GM12878 (cell line): ENCODE results near the gene AMPD3.

ENCODE experiments used
- BHLHE40 ChIP-seq, 2 experiments: fragments of 450-650 bp in 1 of 2; IDR thresholded peaks; 2 replicates each; pipeline ENCODE4 v1.6.1; 2011 to 2017; ENCODE audit warnings: low read depth in 2 of 2, borderline replicate concordance in 1 of 2, improper control_type of control experiment in 1 of 2, low read length in 1 of 2, mild to moderate bottlenecking in 1 of 2
- CTCF ChIP-seq, 3 experiments: IDR thresholded peaks in 2 of 3; conservative IDR thresholded peaks in 1 of 3; 2 replicates each; pipeline ENCODE4 v1.5.1; 2011; ENCODE audit warnings: low read depth in 3 of 3, low read length in 3 of 3, mild to moderate bottlenecking in 3 of 3, control low read depth in 2 of 3, moderate library complexity in 2 of 3, inconsistent platforms in 1 of 3, mixed read lengths in 1 of 3; ENCODE audit not compliant: control insufficient read depth in 2 of 3, insufficient read depth in 1 of 3; ENCODE audit errors: extremely low read depth in 1 of 3
- POLR2A ChIP-seq: IDR thresholded peaks from 2 replicates; pipeline ENCODE4 v1.6.1; 2011; ENCODE audit warnings: low read depth, mild to moderate bottlenecking, low read length
- REST ChIP-seq: IDR thresholded peaks from 2 replicates; pipeline ENCODE4 v1.6.1; 2012; ENCODE audit warnings: mild to moderate bottlenecking, low read depth, low read length
- ZNF24 ChIP-seq: fragments of 450-650 bp; IDR thresholded peaks from 2 replicates; pipeline ENCODE4 v1.6.1; 2017; ENCODE audit warnings: antibody characterized with exemption, mild to moderate bottlenecking

DNA sequence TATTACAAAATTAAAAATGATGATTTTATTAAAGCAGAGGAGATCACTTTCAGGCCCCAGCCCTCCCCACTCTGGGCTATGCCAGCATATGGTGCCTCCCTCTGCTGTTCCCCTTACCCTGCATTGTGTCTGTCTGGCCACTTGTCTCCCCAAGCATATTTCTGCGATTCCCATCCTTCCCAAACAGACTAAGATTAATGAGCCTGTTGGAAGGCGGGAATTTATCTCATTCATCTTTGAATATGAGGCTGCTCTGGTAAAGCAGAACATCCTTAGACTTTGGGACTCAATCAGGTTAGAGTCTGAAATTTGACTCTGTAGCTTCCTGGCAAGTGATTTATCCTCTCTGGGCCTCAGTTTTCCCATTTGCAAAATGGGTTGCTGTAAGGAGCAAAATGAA is 25.7 kb downstream of the AMPD3 start:
- TF ChIP-seq POLR2A, result no peak
- no peak for TF ChIP-seq BHLHE40 (IDR thresholded peaks at IDR 0.05; ENCODE audit: borderline replicate concordance in 1 of 2, low read depth in 2 of 2, low read length in 1 of 2)
- no peak for TF ChIP-seq ZNF24
- TF ChIP-seq REST, result no peak
- no peak for TF ChIP-seq CTCF (IDR thresholded peaks at IDR 0.05 in 2 of 3, conservative IDR thresholded peaks at IDR 0.05 in 1 of 3; ENCODE audit: control insufficient read depth in 2 of 3, extremely low read depth in 1 of 3, insufficient read depth in 1 of 3, low read depth in 3 of 3, low read length in 3 of 3)
